Endothelial cell of umbilical vein (primary cell): ENCODE measurements around the gene SYDE2. TPM values are rescaled to one million over a fixed set of nuclear protein-coding genes. Genes with fewer than 3 reads are reported as not detected.

Experiments used
- BruUV-seq: library from RNA; stranded (reverse); fragments of 400-500 nt; replicated peaks from 2 replicates; lab custom pipeline; 2021; lab: Mats Ljungman, UMichigan
- CTCF ChIA-PET: fragments of 300-600, 350-600 bp; sonication (Branson Sonifier 250); formaldehyde crosslinking; loops from one replicate; lab custom pipeline; 2021; ENCODE audit warnings: antibody characterized with exemption, inconsistent platforms; lab: Charles Lee
- POLR2A ChIA-PET: fragments of 300-600, 350-600 bp; sonication (Branson Sonifier 250); formaldehyde crosslinking; loops from one replicate; lab custom pipeline; 2021; ENCODE audit warnings: antibody characterized with exemption, inconsistent platforms; lab: Charles Lee
- DNase-seq: peaks from one replicate; pipeline ENCODE4 v3.0.0-alpha.2; 2011; ENCODE audit warnings: low read depth, low spot score
- FAIRE-seq: peaks from 2 replicates; lab custom pipeline; 2011; peaks lifted over from hg19 to GRCh38; lab: Jason Lieb, UNC
- H2AFZ ChIP-seq: 2 replicates; pipeline ENCODE4 v1.6.0; 2012; ENCODE audit warnings: low read depth, low read length, control low read depth, inconsistent platforms
- H3K27ac ChIP-seq: 2 replicates; pipeline ENCODE4 v1.5.1; 2011; ENCODE audit warnings: low read depth, mild to moderate bottlenecking, control low read depth, low read length, moderate library complexity; ENCODE audit not compliant: insufficient read depth
- H3K27me3 ChIP-seq, 2 experiments: 2 replicates each; pipeline versions ENCODE4 v1.6.0 to v1.6.1; 2011; ENCODE audit warnings: low read length in 2 of 2, mixed read lengths in 1 of 2; ENCODE audit not compliant: control insufficient read depth in 2 of 2, insufficient read depth in 2 of 2
- H3K36me3 ChIP-seq, 2 experiments: 2 replicates in 1 of 2; 3 replicates in 1 of 2; pipeline ENCODE4 v1.5.1; 2011; ENCODE audit warnings: low read length in 2 of 2, mild to moderate bottlenecking in 1 of 2, moderate library complexity in 1 of 2; ENCODE audit not compliant: control insufficient read depth in 2 of 2, insufficient read depth in 2 of 2; ENCODE audit errors: extremely low read depth in 1 of 2
- H3K4me1 ChIP-seq: 3 replicates; pipeline ENCODE4 v1.5.1; 2011; ENCODE audit warnings: mild to moderate bottlenecking, low read length; ENCODE audit not compliant: control insufficient read depth, insufficient read depth; ENCODE audit errors: extremely low read depth
- H3K4me2 ChIP-seq: 2 replicates; pipeline ENCODE4 v1.6.1; 2011; ENCODE audit warnings: low read length, control low read depth, mixed read lengths; ENCODE audit not compliant: insufficient read depth
- H3K4me3 ChIP-seq, 3 experiments: fragments of 200-600 bp in 1 of 3; sonication (generic), shearing (Covaris generic) in 1 of 3; replicated peaks in 1 of 3; 2 replicates each; pipeline ENCODE4 v1.5.1; 2011 to 2016; ENCODE audit warnings: control low read depth in 3 of 3, low read length in 3 of 3, mild to moderate bottlenecking in 2 of 3, inconsistent platforms in 1 of 3, low read depth in 1 of 3, moderate library complexity in 1 of 3; ENCODE audit not compliant: insufficient read depth in 1 of 3
- H3K79me2 ChIP-seq: 2 replicates; pipeline ENCODE4 v1.6.0; 2012; ENCODE audit warnings: low read length, inconsistent platforms; ENCODE audit not compliant: control insufficient read depth, insufficient read depth
- H3K9ac ChIP-seq: replicated peaks from 2 replicates; pipeline ENCODE3; 2011; ENCODE audit warnings: low read length, control low read depth; ENCODE audit not compliant: insufficient read depth; ENCODE audit errors: extremely low read depth
- H3K9me1 ChIP-seq: replicated peaks from 3 replicates; pipeline ENCODE4 v1.6.0; 2011; ENCODE audit warnings: mild to moderate bottlenecking, low read length; ENCODE audit not compliant: control insufficient read depth, insufficient read depth; ENCODE audit errors: extremely low read depth
- H3K9me3 ChIP-seq: replicated peaks from 2 replicates; pipeline ENCODE4 v1.5.1; 2012; ENCODE audit warnings: low read length, inconsistent platforms; ENCODE audit not compliant: control insufficient read depth, insufficient read depth
- H4K20me1 ChIP-seq: replicated peaks from 2 replicates; pipeline ENCODE3; 2011; ENCODE audit warnings: mild to moderate bottlenecking, low read length; ENCODE audit not compliant: control insufficient read depth, insufficient read depth; ENCODE audit errors: extremely low read depth
- CTCF ChIP-seq, 2 donors: IDR thresholded peaks; 1 replicate in 1 of 2; 2 replicates in 1 of 2; pipeline ENCODE4 v1.5.1; 2011; ENCODE audit warnings: low read length in 2 of 2, mild to moderate bottlenecking in 2 of 2, moderate library complexity in 2 of 2, control low read depth in 1 of 2, inconsistent platforms in 1 of 2, low read depth in 1 of 2; ENCODE audit not compliant: insufficient read depth in 1 of 2; ENCODE audit errors: extremely low read depth in 1 of 2
- EZH2 ChIP-seq: IDR thresholded peaks from 2 replicates; pipeline ENCODE4 v1.6.1; 2012; ENCODE audit warnings: borderline replicate concordance, low read depth, mild to moderate bottlenecking, moderate library complexity, low read length, inconsistent platforms; ENCODE audit not compliant: severe bottlenecking
- FOS ChIP-seq: IDR thresholded peaks from 2 replicates; pipeline ENCODE4 v1.6.1; 2011; ENCODE audit warnings: mild to moderate bottlenecking, low read length, moderate library complexity, borderline replicate concordance; ENCODE audit not compliant: insufficient read depth
- GATA2 ChIP-seq: IDR thresholded peaks from 2 replicates; pipeline ENCODE4 v1.7.0; 2011; ENCODE audit warnings: low read depth, mild to moderate bottlenecking, moderate library complexity, mixed read lengths, low read length; ENCODE audit not compliant: insufficient read length, insufficient read depth
- JUN ChIP-seq: IDR thresholded peaks from 2 replicates; pipeline ENCODE4 v1.6.1; 2011; ENCODE audit warnings: borderline replicate concordance, low read depth; ENCODE audit not compliant: insufficient read length, insufficient read depth
- MAX ChIP-seq: IDR thresholded peaks from 2 replicates; pipeline ENCODE4 v1.6.1; 2011; ENCODE audit not compliant: insufficient read depth, insufficient read length
- MYC ChIP-seq: IDR thresholded peaks from one replicate; pipeline ENCODE4 v1.6.1; 2011; ENCODE audit warnings: mild to moderate bottlenecking, low read depth, low read length
- POLR2A ChIP-seq: IDR thresholded peaks from 2 replicates; pipeline ENCODE4 v1.6.1; 2012; ENCODE audit warnings: low read depth, mild to moderate bottlenecking, control low read depth, low read length
- POLR2AphosphoS5 ChIP-seq: IDR thresholded peaks from 2 replicates; pipeline ENCODE4 v1.6.1; 2012; ENCODE audit warnings: low read depth, mild to moderate bottlenecking, control low read depth, low read length, moderate library complexity; ENCODE audit not compliant: insufficient read depth
- dilution Hi-C: fragments of 300-500 bp; cut with MboI; formaldehyde crosslinking; loops from one replicate; pipeline ENCODE4 v1.15.0; 2019; ENCODE audit warnings: low sequenced_read_pairs; ENCODE audit not compliant: extremely low pct_ligation_motif_present
- intact Hi-C: fragments of 100-400 bp; cut with micrococcal nuclease; formaldehyde crosslinking; loops from one replicate; pipeline ENCODE4 v1.10.0; 2022
- polyA plus RNA-seq, 4 experiments: library from polyadenylated mRNA; depleted of rRNA in 3 of 4; stranded (reverse) in 3 of 4; unstranded in 1 of 4; fragments of >200 nt; gene quantifications; 2 replicates each; pipeline versions ENCODE4 v1.2.1 to v1.2.3, GENCODE V29; 2011 to 2012; ENCODE audit warnings: missing spikeins in 1 of 4
- total RNA-seq: library from RNA; stranded (reverse); gene quantifications from 2 replicates; pipeline ENCODE4 v1.2.3, GENCODE V29; 2021

The SYDE2 gene
- total and polyA plus RNA-seq, 2 donors (not counting 3 experiments of a cell fraction or from before 2014, with no cell fraction given) = 0.52 to 3.1 TPM

- Histone ChIP-seq H4K20me1 (no peaks in the 10 kb centered on the region), H3K27me3 (peaks cover 4 to 8% of the 10 kb centered on the region in 2 experiments), H3K9me1 (no peaks in the 10 kb centered on the region), H3K4me2 (no peak overlapping the region), H3K9ac (no peak overlapping the region), H2AFZ (no peak overlapping the region), H3K36me3 (no peaks in the 10 kb centered on the region), H3K79me2 (no peaks in the 10 kb centered on the region), H3K27ac (no peak overlapping the region), H3K4me3 (no peak overlapping the region), H3K9me3 (no peaks in the 10 kb centered on the region), H3K4me1 (no peaks in the 10 kb centered on the region)
- intact Hi-C loops = no loop called here
- DNase-seq (no peak), FAIRE-seq (no peak)
- no TSS peak for BruUV-seq
- POLR2A ChIA-PET = no interaction called here
- CTCF ChIA-PET = interaction anchor here (1.1 to 1.5 kb wide), 3 partner anchors 9 to 42 kb away, joined by 3 read pairs; no protein-coding TSS in a partner anchor
- dilution Hi-C loops = no loop called here
- TF ChIP-seq POLR2A = no peak
- TF ChIP-seq MYC = no peak
These were observed 67.2 kb downstream of the SYDE2 start for GRCh38 chr1:85133565-85134159.

DNA sequence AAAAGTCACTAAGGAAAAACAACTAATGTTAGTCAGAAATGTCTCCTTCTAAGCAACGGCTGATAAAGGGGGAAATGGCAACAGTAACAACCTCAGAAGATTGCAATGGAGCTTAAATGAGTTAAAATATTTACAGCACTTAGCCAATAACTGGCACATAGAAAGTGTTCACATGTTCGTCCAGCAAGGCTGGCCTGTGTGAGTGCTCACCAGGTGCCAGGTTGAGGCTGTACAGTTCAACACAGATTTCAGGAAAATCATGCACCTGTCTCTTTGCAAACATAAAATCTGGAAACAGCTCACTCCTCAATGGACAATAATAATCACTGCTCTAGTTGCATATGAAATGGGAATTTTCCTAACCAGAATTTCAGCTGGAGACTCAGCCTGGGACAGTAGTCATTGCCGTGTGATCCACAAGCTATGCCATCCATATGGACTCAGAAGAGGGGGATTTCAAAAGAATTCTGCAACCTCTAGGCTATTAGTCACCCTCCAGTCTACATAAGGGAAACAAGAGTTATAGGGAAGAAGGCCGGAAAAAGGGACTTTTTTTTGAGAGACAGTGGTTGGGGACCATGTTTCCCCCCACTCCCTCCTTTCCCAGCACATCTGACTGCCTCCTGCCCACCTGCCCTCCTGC is 68.6 kb downstream of the SYDE2 start:
- CTCF ChIA-PET = no interaction called here
- Histone ChIP-seq H3K4me3 (no peak overlapping the region), H3K9me1 (no peaks in the 10 kb centered on the region), H3K27ac (no peak overlapping the region), H3K36me3 (no peaks in the 10 kb centered on the region), H4K20me1 (no peaks in the 10 kb centered on the region), H2AFZ (no peak overlapping the region), H3K79me2 (no peaks in the 10 kb centered on the region), H3K9me3 (no peaks in the 10 kb centered on the region), H3K4me2 (no peak overlapping the region), H3K4me1 (no peaks in the 10 kb centered on the region), H3K27me3 (peaks cover 7 to 11% of the 10 kb centered on the region in 2 experiments), H3K9ac (no peak overlapping the region)
- POLR2A ChIA-PET = no interaction called here
- no TSS peak for BruUV-seq
- DNase-seq (no peak), FAIRE-seq (no peak)
- intact Hi-C loops (no loop called here), dilution Hi-C loops (no loop called here)
- TF ChIP-seq POLR2A (no peak), GATA2 (no peak), FOS (no peak), POLR2AphosphoS5 (no peak), CTCF (IDR thresholded peaks at IDR 0.05; ENCODE audit: extremely low read depth in 1 of 2, insufficient read depth in 1 of 2, low read depth in 1 of 2, low read length in 2 of 2) (no peak), EZH2 (no peak), MYC (no peak), MAX (no peak), JUN (no peak)
